ENCODE results near the gene MSMP. TPM values are rescaled to one million over a fixed set of nuclear protein-coding genes. Genes with fewer than 3 reads are reported as not detected.
A peak's percentile ranks its signal among the peaks of the same experiment; 100 is the strongest.

The MSMP gene
- total RNA-seq, 1 donor from 2014 or later = not detected

DNA sequence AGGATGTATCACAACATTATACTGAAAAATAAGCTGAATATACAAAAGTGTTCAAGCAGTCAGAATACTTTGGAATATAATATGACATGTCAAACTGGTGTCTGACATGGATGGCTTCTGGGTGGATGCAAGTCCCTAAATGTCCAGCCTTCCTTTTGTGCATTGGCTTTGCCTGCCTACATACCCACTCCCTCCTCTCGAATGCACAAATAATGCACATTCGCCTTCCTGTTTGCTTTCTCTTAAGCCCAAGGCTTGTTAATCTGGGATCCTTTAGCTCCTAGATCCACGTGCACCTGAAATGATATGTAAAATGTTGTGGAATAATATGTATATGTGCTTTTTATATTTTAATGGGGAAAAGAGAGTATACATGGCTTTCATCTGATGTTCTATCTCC lies 24.4 kb upstream of the MSMP start:
- intact Hi-C loops (cut with DNase I) = no loop called here
- Histone ChIP-seq H3K4me3 (no peak overlapping the region), H3K4me1 (no peaks in the 10 kb centered on the region), H3K27ac (no peak overlapping the region), H3K9me3 (no peaks in the 10 kb centered on the region), H3K36me3 (no peaks in the 10 kb centered on the region), H3K27me3 (no peaks in the 10 kb centered on the region)
- TF ChIP-seq, protein P1, sequence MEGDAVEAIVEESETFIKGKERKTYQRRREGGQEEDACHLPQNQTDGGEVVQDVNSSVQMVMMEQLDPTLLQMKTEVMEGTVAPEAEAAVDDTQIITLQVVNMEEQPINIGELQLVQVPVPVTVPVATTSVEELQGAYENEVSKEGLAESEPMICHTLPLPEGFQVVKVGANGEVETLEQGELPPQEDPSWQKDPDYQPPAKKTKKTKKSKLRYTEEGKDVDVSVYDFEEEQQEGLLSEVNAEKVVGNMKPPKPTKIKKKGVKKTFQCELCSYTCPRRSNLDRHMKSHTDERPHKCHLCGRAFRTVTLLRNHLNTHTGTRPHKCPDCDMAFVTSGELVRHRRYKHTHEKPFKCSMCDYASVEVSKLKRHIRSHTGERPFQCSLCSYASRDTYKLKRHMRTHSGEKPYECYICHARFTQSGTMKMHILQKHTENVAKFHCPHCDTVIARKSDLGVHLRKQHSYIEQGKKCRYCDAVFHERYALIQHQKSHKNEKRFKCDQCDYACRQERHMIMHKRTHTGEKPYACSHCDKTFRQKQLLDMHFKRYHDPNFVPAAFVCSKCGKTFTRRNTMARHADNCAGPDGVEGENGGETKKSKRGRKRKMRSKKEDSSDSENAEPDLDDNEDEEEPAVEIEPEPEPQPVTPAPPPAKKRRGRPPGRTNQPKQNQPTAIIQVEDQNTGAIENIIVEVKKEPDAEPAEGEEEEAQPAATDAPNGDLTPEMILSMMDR (IDR thresholded peaks at IDR 0.05) = no peak
- DNase-seq (ENCODE audit: low spot score in 2 of 2) = no peak

DNA sequence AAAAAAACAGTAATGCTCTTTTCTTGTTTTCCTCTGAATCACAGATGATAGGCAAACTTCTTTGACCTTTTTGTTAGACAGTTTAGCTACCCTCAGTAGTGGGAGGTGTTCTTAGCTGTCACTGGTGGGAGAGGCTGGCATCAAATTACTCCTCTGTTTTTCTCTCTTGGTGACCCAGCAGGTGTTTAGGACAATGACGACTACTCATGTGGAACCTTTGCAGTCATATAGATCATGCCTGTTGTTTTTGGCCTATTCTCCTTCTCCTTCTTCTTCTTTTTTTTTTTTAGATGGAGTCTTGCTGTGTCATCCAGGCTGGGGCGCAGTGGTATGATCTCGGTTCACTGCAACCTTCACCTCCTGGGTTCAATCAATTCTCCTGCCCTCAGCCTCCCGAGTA lies 21.9 kb upstream of the MSMP start:
- peaks cover 5 to 6% of the 10 kb centered on the region in 2 donors for H3K4me1 ChIP-seq
- H3K27me3 ChIP-seq = no peaks in the 10 kb centered on the region
- no peak for DNase-seq (ENCODE audit: low spot score in 2 of 2)
- no peak overlapping the region for H3K4me3 ChIP-seq
- TF ChIP-seq, protein P1 (IDR thresholded peaks at IDR 0.05) = no peak
- no peaks in the 10 kb centered on the region for H3K36me3 ChIP-seq
- no peaks in the 10 kb centered on the region for H3K9me3 ChIP-seq
- H3K27ac ChIP-seq = no peak overlapping the region
- intact Hi-C loops (cut with DNase I) = no loop called here

- no peak for DNase-seq (ENCODE audit: low spot score in 2 of 2)
- Histone ChIP-seq H3K4me1 (peaks cover 6 to 13% of the 10 kb centered on the region in 2 donors), H3K4me3 (no peak overlapping the region), H3K36me3 (no peaks in the 10 kb centered on the region), H3K27ac (no peak overlapping the region), H3K27me3 (no peaks in the 10 kb centered on the region), H3K9me3 (no peaks in the 10 kb centered on the region)
- intact Hi-C loops (cut with DNase I) = no loop called here
- TF ChIP-seq, protein P1 (IDR thresholded peaks at IDR 0.05) = no peak
These were observed 21.0 kb upstream of the MSMP start for GRCh38 chr9:35774907-35775635.

DNA sequence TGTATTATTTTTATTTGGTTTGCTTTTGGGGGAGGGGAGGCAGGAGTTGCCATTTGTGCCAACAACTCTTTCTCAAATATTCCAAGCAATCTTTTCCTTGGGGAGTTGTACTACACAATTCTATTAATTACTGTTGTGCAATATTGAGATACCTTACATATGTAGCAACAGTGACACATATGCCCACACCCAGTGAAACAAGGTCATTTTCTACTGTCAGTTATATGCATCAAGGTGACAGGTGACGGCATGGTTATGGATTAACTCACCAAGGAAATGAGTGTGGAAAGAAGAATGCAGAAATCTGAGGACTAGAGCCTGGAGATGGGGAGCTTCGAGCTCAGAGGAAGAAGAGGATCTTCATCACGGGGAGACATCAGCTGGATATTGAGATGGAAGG lies 17.9 kb upstream of the MSMP start:
- H3K9me3 ChIP-seq = no peaks in the 10 kb centered on the region
- DNase-seq (ENCODE audit: low spot score in 2 of 2) = no peak
- H3K36me3 ChIP-seq = no peaks in the 10 kb centered on the region
- peaks cover 6 to 13% of the 10 kb centered on the region in 2 donors for H3K4me1 ChIP-seq
- H3K27ac ChIP-seq = no peak overlapping the region
- TF ChIP-seq, protein P1 (IDR thresholded peaks at IDR 0.05) = no peak
- no peak overlapping the region for H3K4me3 ChIP-seq
- no peaks in the 10 kb centered on the region for H3K27me3 ChIP-seq
- intact Hi-C loops (cut with DNase I) = no loop called here

GRCh38 chr9:35771534-35771933 lies 17.5 kb upstream of the MSMP start:
- DNase-seq (ENCODE audit: low spot score in 2 of 2) = no peak
- Histone ChIP-seq H3K9me3 (no peaks in the 10 kb centered on the region), H3K4me1 (peaks cover 6 to 13% of the 10 kb centered on the region in 2 donors), H3K36me3 (no peaks in the 10 kb centered on the region), H3K27ac (peak overlapping the region; percentile 39 to 56), H3K27me3 (no peaks in the 10 kb centered on the region), H3K4me3 (no peak overlapping the region)
- TF ChIP-seq, protein P1 (IDR thresholded peaks at IDR 0.05) = no peak
- intact Hi-C loops (cut with DNase I) = no loop called here
